Endothelial cell of umbilical vein (primary cell): ENCODE measurements around the gene THSD4. TPM values are rescaled to one million over a fixed set of nuclear protein-coding genes. Genes with fewer than 3 reads are reported as not detected.

Experiments used
- BruUV-seq: library from RNA; stranded (reverse); fragments of 400-500 nt; replicated peaks from 2 replicates; lab custom pipeline; 2021; lab: Mats Ljungman, UMichigan
- CTCF ChIA-PET: fragments of 300-600, 350-600 bp; sonication (Branson Sonifier 250); formaldehyde crosslinking; loops from one replicate; lab custom pipeline; 2021; ENCODE audit warnings: antibody characterized with exemption, inconsistent platforms; lab: Charles Lee
- POLR2A ChIA-PET: fragments of 300-600, 350-600 bp; sonication (Branson Sonifier 250); formaldehyde crosslinking; loops from one replicate; lab custom pipeline; 2021; ENCODE audit warnings: antibody characterized with exemption, inconsistent platforms; lab: Charles Lee
- DNase-seq: peaks from one replicate; pipeline ENCODE4 v3.0.0-alpha.2; 2011; ENCODE audit warnings: low read depth, low spot score
- FAIRE-seq: peaks from 2 replicates; lab custom pipeline; 2011; peaks lifted over from hg19 to GRCh38; lab: Jason Lieb, UNC
- H2AFZ ChIP-seq: 2 replicates; pipeline ENCODE4 v1.6.0; 2012; ENCODE audit warnings: low read depth, low read length, control low read depth, inconsistent platforms
- H3K27ac ChIP-seq: 2 replicates; pipeline ENCODE4 v1.5.1; 2011; ENCODE audit warnings: low read depth, mild to moderate bottlenecking, control low read depth, low read length, moderate library complexity; ENCODE audit not compliant: insufficient read depth
- H3K27me3 ChIP-seq, 2 experiments: 2 replicates each; pipeline versions ENCODE4 v1.6.0 to v1.6.1; 2011; ENCODE audit warnings: low read length in 2 of 2, mixed read lengths in 1 of 2; ENCODE audit not compliant: control insufficient read depth in 2 of 2, insufficient read depth in 2 of 2
- H3K36me3 ChIP-seq, 2 experiments: 2 replicates in 1 of 2; 3 replicates in 1 of 2; pipeline ENCODE4 v1.5.1; 2011; ENCODE audit warnings: low read length in 2 of 2, mild to moderate bottlenecking in 1 of 2, moderate library complexity in 1 of 2; ENCODE audit not compliant: control insufficient read depth in 2 of 2, insufficient read depth in 2 of 2; ENCODE audit errors: extremely low read depth in 1 of 2
- H3K4me1 ChIP-seq: 3 replicates; pipeline ENCODE4 v1.5.1; 2011; ENCODE audit warnings: mild to moderate bottlenecking, low read length; ENCODE audit not compliant: control insufficient read depth, insufficient read depth; ENCODE audit errors: extremely low read depth
- H3K4me2 ChIP-seq: 2 replicates; pipeline ENCODE4 v1.6.1; 2011; ENCODE audit warnings: low read length, control low read depth, mixed read lengths; ENCODE audit not compliant: insufficient read depth
- H3K4me3 ChIP-seq, 3 experiments: fragments of 200-600 bp in 1 of 3; sonication (generic), shearing (Covaris generic) in 1 of 3; replicated peaks in 1 of 3; 2 replicates each; pipeline ENCODE4 v1.5.1; 2011 to 2016; ENCODE audit warnings: control low read depth in 3 of 3, low read length in 3 of 3, mild to moderate bottlenecking in 2 of 3, inconsistent platforms in 1 of 3, low read depth in 1 of 3, moderate library complexity in 1 of 3; ENCODE audit not compliant: insufficient read depth in 1 of 3
- H3K79me2 ChIP-seq: 2 replicates; pipeline ENCODE4 v1.6.0; 2012; ENCODE audit warnings: low read length, inconsistent platforms; ENCODE audit not compliant: control insufficient read depth, insufficient read depth
- H3K9ac ChIP-seq: replicated peaks from 2 replicates; pipeline ENCODE3; 2011; ENCODE audit warnings: low read length, control low read depth; ENCODE audit not compliant: insufficient read depth; ENCODE audit errors: extremely low read depth
- H3K9me1 ChIP-seq: replicated peaks from 3 replicates; pipeline ENCODE4 v1.6.0; 2011; ENCODE audit warnings: mild to moderate bottlenecking, low read length; ENCODE audit not compliant: control insufficient read depth, insufficient read depth; ENCODE audit errors: extremely low read depth
- H3K9me3 ChIP-seq: replicated peaks from 2 replicates; pipeline ENCODE4 v1.5.1; 2012; ENCODE audit warnings: low read length, inconsistent platforms; ENCODE audit not compliant: control insufficient read depth, insufficient read depth
- H4K20me1 ChIP-seq: replicated peaks from 2 replicates; pipeline ENCODE3; 2011; ENCODE audit warnings: mild to moderate bottlenecking, low read length; ENCODE audit not compliant: control insufficient read depth, insufficient read depth; ENCODE audit errors: extremely low read depth
- CTCF ChIP-seq, 2 donors: IDR thresholded peaks; 1 replicate in 1 of 2; 2 replicates in 1 of 2; pipeline ENCODE4 v1.5.1; 2011; ENCODE audit warnings: low read length in 2 of 2, mild to moderate bottlenecking in 2 of 2, moderate library complexity in 2 of 2, control low read depth in 1 of 2, inconsistent platforms in 1 of 2, low read depth in 1 of 2; ENCODE audit not compliant: insufficient read depth in 1 of 2; ENCODE audit errors: extremely low read depth in 1 of 2
- EZH2 ChIP-seq: IDR thresholded peaks from 2 replicates; pipeline ENCODE4 v1.6.1; 2012; ENCODE audit warnings: borderline replicate concordance, low read depth, mild to moderate bottlenecking, moderate library complexity, low read length, inconsistent platforms; ENCODE audit not compliant: severe bottlenecking
- FOS ChIP-seq: IDR thresholded peaks from 2 replicates; pipeline ENCODE4 v1.6.1; 2011; ENCODE audit warnings: mild to moderate bottlenecking, low read length, moderate library complexity, borderline replicate concordance; ENCODE audit not compliant: insufficient read depth
- GATA2 ChIP-seq: IDR thresholded peaks from 2 replicates; pipeline ENCODE4 v1.7.0; 2011; ENCODE audit warnings: low read depth, mild to moderate bottlenecking, moderate library complexity, mixed read lengths, low read length; ENCODE audit not compliant: insufficient read length, insufficient read depth
- JUN ChIP-seq: IDR thresholded peaks from 2 replicates; pipeline ENCODE4 v1.6.1; 2011; ENCODE audit warnings: borderline replicate concordance, low read depth; ENCODE audit not compliant: insufficient read length, insufficient read depth
- MAX ChIP-seq: IDR thresholded peaks from 2 replicates; pipeline ENCODE4 v1.6.1; 2011; ENCODE audit not compliant: insufficient read depth, insufficient read length
- MYC ChIP-seq: IDR thresholded peaks from one replicate; pipeline ENCODE4 v1.6.1; 2011; ENCODE audit warnings: mild to moderate bottlenecking, low read depth, low read length
- POLR2A ChIP-seq: IDR thresholded peaks from 2 replicates; pipeline ENCODE4 v1.6.1; 2012; ENCODE audit warnings: low read depth, mild to moderate bottlenecking, control low read depth, low read length
- POLR2AphosphoS5 ChIP-seq: IDR thresholded peaks from 2 replicates; pipeline ENCODE4 v1.6.1; 2012; ENCODE audit warnings: low read depth, mild to moderate bottlenecking, control low read depth, low read length, moderate library complexity; ENCODE audit not compliant: insufficient read depth
- dilution Hi-C: fragments of 300-500 bp; cut with MboI; formaldehyde crosslinking; loops from one replicate; pipeline ENCODE4 v1.15.0; 2019; ENCODE audit warnings: low sequenced_read_pairs; ENCODE audit not compliant: extremely low pct_ligation_motif_present
- intact Hi-C: fragments of 100-400 bp; cut with micrococcal nuclease; formaldehyde crosslinking; loops from one replicate; pipeline ENCODE4 v1.10.0; 2022
- polyA plus RNA-seq, 4 experiments: library from polyadenylated mRNA; depleted of rRNA in 3 of 4; stranded (reverse) in 3 of 4; unstranded in 1 of 4; fragments of >200 nt; gene quantifications; 2 replicates each; pipeline versions ENCODE4 v1.2.1 to v1.2.3, GENCODE V29; 2011 to 2012; ENCODE audit warnings: missing spikeins in 1 of 4
- total RNA-seq: library from RNA; stranded (reverse); gene quantifications from 2 replicates; pipeline ENCODE4 v1.2.3, GENCODE V29; 2021

Gene THSD4
- total and polyA plus RNA-seq, 2 donors (not counting 3 experiments of a cell fraction or from before 2014, with no cell fraction given) = 9.9 to 25.4 TPM

- Histone ChIP-seq H3K79me2 (no peaks in the 10 kb centered on the region), H3K4me1 (no peaks in the 10 kb centered on the region), H3K9me1 (no peaks in the 10 kb centered on the region), H3K27ac (no peak overlapping the region), H3K36me3 (no peaks in the 10 kb centered on the region), H3K27me3 (no peaks in the 10 kb centered on the region), H3K4me2 (no peak overlapping the region), H3K4me3 (no peak overlapping the region), H2AFZ (no peak overlapping the region), H4K20me1 (no peaks in the 10 kb centered on the region), H3K9ac (no peak overlapping the region), H3K9me3 (no peaks in the 10 kb centered on the region)
- dilution Hi-C loops (no loop called here), intact Hi-C loops (no loop called here)
- POLR2A ChIA-PET = no interaction called here
- FAIRE-seq = no peak
- CTCF ChIA-PET = no interaction called here
- no TSS peak for BruUV-seq
- TF ChIP-seq MAX (no peak), POLR2AphosphoS5 (no peak)
- no peak for DNase-seq
These were observed 434.4 kb downstream of the THSD4 start for GRCh38 chr15:71549697-71550096.

GRCh38 chr15:71551566-71551965, 436.3 kb downstream of the THSD4 start:
- H4K20me1 ChIP-seq = no peaks in the 10 kb centered on the region

More at GRCh38 chr15:71551566-71551965, 436.3 kb downstream of the THSD4 start:
- H3K4me2 ChIP-seq = no peak overlapping the region
- no peaks in the 10 kb centered on the region for H3K4me1 ChIP-seq
- no peaks in the 10 kb centered on the region for H3K9me3 ChIP-seq
- H2AFZ ChIP-seq = no peak overlapping the region
- ChIA-PET CTCF (interaction anchor here (0.9 to 1.6 kb wide), 5 partner anchors 15 to 66 kb away, joined by 3 to 7 read pairs (median 4); no protein-coding TSS in a partner anchor), POLR2A (no interaction called here)
- no peak overlapping the region for H3K4me3 ChIP-seq
- no peaks in the 10 kb centered on the region for H3K79me2 ChIP-seq
- dilution Hi-C loops (no loop called here), intact Hi-C loops (no loop called here)
- DNase-seq = no peak
- no peaks in the 10 kb centered on the region for H3K27me3 ChIP-seq
- H3K9me1 ChIP-seq = no peaks in the 10 kb centered on the region
- H3K27ac ChIP-seq = no peak overlapping the region
- H3K9ac ChIP-seq = no peak overlapping the region
- BruUV-seq = no TSS peak
- no peak for FAIRE-seq
- TF ChIP-seq CTCF (IDR thresholded peaks at IDR 0.05; ENCODE audit: extremely low read depth in 1 of 2, insufficient read depth in 1 of 2, low read depth in 1 of 2, low read length in 2 of 2) (no peak), POLR2A (no peak), JUN (no peak), FOS (no peak), MAX (no peak), GATA2 (no peak), MYC (no peak), EZH2 (no peak)
- no peaks in the 10 kb centered on the region for H3K36me3 ChIP-seq
